GM19467 (cell line): ENCODE results near the gene TNFAIP2.

ENCODE experiments used
- ATAC-seq: cut with Tn5 transposase; IDR thresholded peaks from one replicate; pipeline ENCODE4 v1.9.1; 2021; ENCODE audit warnings: mild to moderate bottlenecking, moderate library complexity; ENCODE audit not compliant: unreplicated experiment

TNFAIP2 gene

GRCh38 chr14:103093856-103094405 lies 29.3 kb upstream of the TNFAIP2 start:
- no peak for ATAC-seq

- ATAC-seq = no peak
These were observed 28.7 kb upstream of the TNFAIP2 start, which contains the start of gene EXOC3L4 for GRCh38 chr14:103094406-103095209. Gene EXOC3L4, plus strand, starts transcription at chr14:103094725. Its CDS starts 5,495 bp downstream, at chr14:103100220.

- ATAC-seq = no peak
These were observed 28.0 kb upstream of the TNFAIP2 start for GRCh38 chr14:103095210-103095778.

- no peak for ATAC-seq
These were observed 26.9 kb upstream of the TNFAIP2 start for GRCh38 chr14:103096387-103096786.

- no peak for ATAC-seq
These were observed 25.8 kb upstream of the TNFAIP2 start for GRCh38 chr14:103097244-103097993.

GRCh38 chr14:103097994-103098957 lies 25.0 kb upstream of the TNFAIP2 start:
- no peak for ATAC-seq

GRCh38 chr14:103099081-103099732 lies 24.1 kb upstream of the TNFAIP2 start:
- no peak for ATAC-seq

- ATAC-seq = no peak
These were observed 23.5 kb upstream of the TNFAIP2 start for GRCh38 chr14:103099733-103100280.

- ATAC-seq = no peak
These were observed 22.8 kb upstream of the TNFAIP2 start for GRCh38 chr14:103100281-103101121.

GRCh38 chr14:103101257-103101962 lies 21.9 kb upstream of the TNFAIP2 start:
- ATAC-seq = no peak

- ATAC-seq = no peak
These were observed 21.1 kb upstream of the TNFAIP2 start for GRCh38 chr14:103101963-103102688.

- ATAC-seq = no peak
These were observed 20.5 kb upstream of the TNFAIP2 start for GRCh38 chr14:103102689-103103260.

GRCh38 chr14:103103461-103104388 lies 19.5 kb upstream of the TNFAIP2 start:
- no peak for ATAC-seq

- ATAC-seq = no peak
These were observed 18.9 kb upstream of the TNFAIP2 start for GRCh38 chr14:103104389-103104653.

- no peak for ATAC-seq
These were observed 18.4 kb upstream of the TNFAIP2 start for GRCh38 chr14:103104654-103105452.
